Prostate gland (tissue), 2 donors: ENCODE measurements around the gene PRPH. TPM values are rescaled to one million over a fixed set of nuclear protein-coding genes. Genes with fewer than 3 reads are reported as not detected.
"Not testable (repeated sequence)": the region's sequence is repeated elsewhere in the genome, so short reads cannot be mapped to it uniquely, and the experiment has no call there.

Experiments
- DNase-seq: peaks from one replicate; pipeline ENCODE4 v3.0.0-alpha.2; 2019; ENCODE audit warnings: low spot score
- H3K27ac ChIP-seq, 2 donors: fragments of 200-600 bp; sonication (generic); 2 replicates each; pipeline ENCODE4 v1.5.1; 2017 to 2019
- H3K27me3 ChIP-seq: fragments of 200-600 bp; sonication (generic); replicated peaks from 2 replicates; pipeline ENCODE4 v1.5.1; 2019; ENCODE audit not compliant: insufficient read depth
- H3K36me3 ChIP-seq, 2 donors: fragments of 200-600 bp; sonication (generic); 1 replicate in 1 of 2; 2 replicates in 1 of 2; pipeline versions ENCODE4 v1.5.1 to v1.8.1; 2017 to 2019
- H3K4me1 ChIP-seq: fragments of 200-600 bp; sonication (generic); replicated peaks from 2 replicates; pipeline ENCODE4 v1.5.1; 2019
- H3K4me3 ChIP-seq, 2 donors: fragments of 200-600 bp; sonication (generic); 2 replicates each; pipeline ENCODE4 v1.5.1; 2017 to 2019
- H3K9me3 ChIP-seq: fragments of 200-600 bp; sonication (generic); 2 replicates; pipeline ENCODE4 v1.5.1; 2017
- POLR2A ChIP-seq: fragments of 450-650 bp; IDR thresholded peaks from one replicate; pipeline ENCODE4 v1.6.1; 2016; ENCODE audit warnings: antibody characterized with exemption, mild to moderate bottlenecking
- POLR2AphosphoS5 ChIP-seq: sonication (generic); formaldehyde crosslinking; IDR thresholded peaks from one replicate; pipeline ENCODE4 v1.6.1; 2017; ENCODE audit warnings: antibody characterized with exemption
- WGBS: methylation state at CpG from one replicate; pipeline ENCODE4 v1.1.5; 2018; 5-methylcytosine and 5-hydroxymethylcytosine counted together
- intact Hi-C: fragments of 100-400 bp; cut with DNase I; formaldehyde crosslinking; loops from one replicate; pipeline ENCODE4 v1.14.2; 2022
- total RNA-seq, 2 donors: library from RNA; depleted of rRNA; stranded (reverse); fragments of >200 nt; gene quantifications; one replicate each; pipeline ENCODE4 v1.1.0, GENCODE V29; 2016
- TF ChIP-seq, protein P1 (sequence below), 4 experiments: fragments of 200-600 bp in 2 of 4; fragments of 450-650 bp in 2 of 4; sonication (generic) in 2 of 4; IDR thresholded peaks; 1 replicate in 3 of 4; 2 replicates in 1 of 4; pipeline ENCODE4 v1.5.1; 2016 to 2019; ENCODE audit warnings: antibody characterized with exemption in 4 of 4, mild to moderate bottlenecking in 2 of 4, moderate library complexity in 2 of 4

Gene PRPH
- total RNA-seq, 2 donors from 2014 or later, result 1.4 to 11.4 TPM

- Histone ChIP-seq H3K4me1 (no peaks in the 10 kb centered on the region), H3K27ac (peak overlapping the region; percentile 78 to 82), H3K4me3 (peak overlapping the region; percentile 67 to 81), H3K9me3 (no peaks in the 10 kb centered on the region), H3K36me3 (peaks cover 0 to under 1% of the 10 kb centered on the region in 2 donors), H3K27me3 (no peaks in the 10 kb centered on the region)
- DNase-seq, result no peak
- TF ChIP-seq, protein P1, sequence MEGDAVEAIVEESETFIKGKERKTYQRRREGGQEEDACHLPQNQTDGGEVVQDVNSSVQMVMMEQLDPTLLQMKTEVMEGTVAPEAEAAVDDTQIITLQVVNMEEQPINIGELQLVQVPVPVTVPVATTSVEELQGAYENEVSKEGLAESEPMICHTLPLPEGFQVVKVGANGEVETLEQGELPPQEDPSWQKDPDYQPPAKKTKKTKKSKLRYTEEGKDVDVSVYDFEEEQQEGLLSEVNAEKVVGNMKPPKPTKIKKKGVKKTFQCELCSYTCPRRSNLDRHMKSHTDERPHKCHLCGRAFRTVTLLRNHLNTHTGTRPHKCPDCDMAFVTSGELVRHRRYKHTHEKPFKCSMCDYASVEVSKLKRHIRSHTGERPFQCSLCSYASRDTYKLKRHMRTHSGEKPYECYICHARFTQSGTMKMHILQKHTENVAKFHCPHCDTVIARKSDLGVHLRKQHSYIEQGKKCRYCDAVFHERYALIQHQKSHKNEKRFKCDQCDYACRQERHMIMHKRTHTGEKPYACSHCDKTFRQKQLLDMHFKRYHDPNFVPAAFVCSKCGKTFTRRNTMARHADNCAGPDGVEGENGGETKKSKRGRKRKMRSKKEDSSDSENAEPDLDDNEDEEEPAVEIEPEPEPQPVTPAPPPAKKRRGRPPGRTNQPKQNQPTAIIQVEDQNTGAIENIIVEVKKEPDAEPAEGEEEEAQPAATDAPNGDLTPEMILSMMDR (IDR thresholded peaks at IDR 0.05), result peak in 2 of 4 experiments; percentile 11 to 24
- peak; percentile 45 for TF ChIP-seq POLR2A
- TF ChIP-seq POLR2AphosphoS5, result no peak
- whole genome bisulfite sequencing, result 0% methylated on average over 13 of the region's 35 CpGs
- intact Hi-C loops, result no loop called here
Observed at GRCh38 chr12:49264466-49264872, 30.5 kb upstream of the PRPH start.

DNA sequence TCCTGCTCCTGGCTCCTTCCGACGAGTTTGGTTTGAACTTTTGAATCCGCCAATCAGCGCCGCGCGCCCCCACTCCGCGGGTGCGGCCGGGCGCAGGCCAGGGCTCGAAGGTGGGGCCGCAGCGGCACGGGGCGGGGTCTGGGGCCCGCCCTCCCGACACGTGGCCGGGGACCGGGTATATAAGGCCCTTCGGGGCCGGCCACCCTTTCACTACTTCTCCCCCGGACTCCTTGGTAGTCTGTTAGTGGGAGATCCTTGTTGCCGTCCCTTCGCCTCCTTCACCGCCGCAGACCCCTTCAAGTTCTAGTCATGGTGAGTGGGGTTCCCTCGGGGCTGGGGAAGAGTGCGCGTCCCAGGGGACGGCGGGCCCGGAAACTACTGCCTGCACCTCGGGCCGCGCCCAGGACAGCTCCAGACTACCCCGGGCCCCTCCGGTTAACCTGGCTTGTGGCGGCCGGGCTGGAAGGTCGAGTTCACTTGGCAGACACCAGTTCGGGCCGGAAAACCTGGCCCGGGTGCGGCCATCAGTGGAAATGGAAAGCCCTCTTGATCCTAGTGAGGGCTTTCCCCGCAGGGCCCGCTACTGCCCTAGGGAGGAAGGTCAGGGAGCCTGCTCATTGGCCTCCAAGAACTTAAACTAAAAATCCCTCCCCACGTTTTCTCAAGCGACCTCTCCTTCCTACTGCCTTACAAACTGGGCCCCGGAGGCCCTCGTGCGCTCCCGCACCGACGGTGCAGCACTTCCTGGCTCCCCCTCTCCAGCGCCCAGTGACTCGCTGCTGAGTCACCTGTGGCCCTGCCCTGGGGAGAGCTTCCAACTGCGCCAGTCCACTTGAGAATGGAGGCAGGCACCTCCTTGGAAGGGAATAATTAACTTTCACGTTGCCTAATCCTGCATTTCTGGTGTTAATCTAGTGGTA is 29.8 kb upstream of the PRPH start, which contains the start of gene TUBA1C:
Gene TUBA1C, plus strand, starts transcription at position 210 of the 920 bp plus-strand sequence. Its CDS starts 100 bp downstream, at position 310.
- Histone ChIP-seq H3K36me3 (peaks cover 0 to 7% of the 10 kb centered on the region in 2 donors), H3K4me3 (peak within 1 kb of the TSS; percentile 67 to 81), H3K9me3 (no peaks in the 10 kb centered on the region), H3K27ac (peak within 1 kb of the TSS; percentile 78 to 82), H3K4me1 (no peaks in the 10 kb centered on the region), H3K27me3 (no peaks in the 10 kb centered on the region)
- intact Hi-C loops, result no loop called here
- TF ChIP-seq, protein P1 (IDR thresholded peaks at IDR 0.05), result no peak
- TF ChIP-seq POLR2A (peak; percentile 64), POLR2AphosphoS5 (peak; percentile 54)
- 2% methylated on average over 60 of the region's 61 CpGs for WGBS
- peak; percentile 91 for DNase-seq

DNA sequence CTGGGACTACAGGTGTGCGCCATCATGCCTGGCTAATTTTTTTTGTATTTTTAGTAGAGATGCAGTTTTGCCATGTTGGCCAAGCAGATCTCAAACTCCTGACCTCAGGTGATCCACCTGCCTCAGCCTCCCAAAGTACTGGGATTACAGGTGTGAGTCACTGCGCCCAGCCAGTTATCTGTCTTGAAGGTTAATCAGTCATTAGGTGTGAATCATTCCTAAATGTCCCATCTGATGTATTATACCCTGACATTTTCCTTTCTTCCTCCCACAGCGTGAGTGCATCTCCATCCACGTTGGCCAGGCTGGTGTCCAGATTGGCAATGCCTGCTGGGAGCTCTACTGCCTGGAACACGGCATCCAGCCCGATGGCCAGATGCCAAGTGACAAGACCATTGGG is 25.8 kb upstream of the PRPH start:
- intact Hi-C loops, H3K9me3 ChIP-seq, H3K4me3 ChIP-seq, H3K27ac ChIP-seq, H3K4me1 ChIP-seq, H3K27me3 ChIP-seq, DNase-seq: not testable (repeated sequence)
- 75% methylated on average over 6 of the region's 6 CpGs for WGBS
- peaks cover 0 to 22% of the 10 kb centered on the region in 2 donors for H3K36me3 ChIP-seq

DNA sequence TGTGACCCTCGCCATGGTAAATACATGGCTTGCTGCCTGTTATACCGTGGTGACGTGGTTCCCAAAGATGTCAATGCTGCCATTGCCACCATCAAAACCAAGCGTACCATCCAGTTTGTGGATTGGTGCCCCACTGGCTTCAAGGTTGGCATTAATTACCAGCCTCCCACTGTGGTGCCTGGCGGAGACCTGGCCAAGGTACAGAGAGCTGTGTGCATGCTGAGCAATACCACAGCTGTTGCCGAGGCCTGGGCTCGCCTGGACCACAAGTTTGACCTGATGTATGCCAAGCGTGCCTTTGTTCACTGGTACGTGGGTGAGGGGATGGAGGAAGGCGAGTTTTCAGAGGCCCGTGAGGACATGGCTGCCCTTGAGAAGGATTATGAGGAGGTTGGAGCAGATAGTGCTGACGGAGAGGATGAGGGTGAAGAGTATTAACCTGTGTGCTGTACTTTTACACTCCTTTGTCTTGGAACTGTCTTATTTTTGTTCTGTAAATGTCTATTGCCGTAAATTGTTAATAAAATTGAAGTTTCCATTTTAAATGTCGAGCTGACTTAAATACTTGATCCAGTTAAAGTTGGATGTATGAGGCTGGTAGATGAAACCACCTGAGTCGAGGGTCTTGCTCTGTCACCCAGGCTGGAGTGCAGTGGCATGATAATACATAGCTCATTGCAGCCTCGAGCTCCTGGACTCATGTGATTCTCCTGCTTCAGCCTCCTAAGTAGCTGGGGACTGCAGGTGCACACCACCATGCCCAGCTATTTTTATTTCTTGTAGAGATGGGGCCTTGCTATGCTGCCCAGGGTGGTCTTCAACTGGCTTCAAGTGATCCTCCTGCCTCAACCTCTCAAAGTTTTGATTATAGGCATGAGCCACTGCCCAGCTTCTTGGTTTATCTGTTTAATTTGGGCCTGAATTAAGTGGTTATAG is 21.9 kb upstream of the PRPH start:
- Histone ChIP-seq H3K4me1 (no peaks in the 10 kb centered on the region), H3K36me3 (peaks cover 0 to 22% of the 10 kb centered on the region in 2 donors), H3K9me3 (no peaks in the 10 kb centered on the region), H3K27me3 (no peaks in the 10 kb centered on the region), H3K4me3 (no peak overlapping the region), H3K27ac (no peak overlapping the region)
- TF ChIP-seq POLR2A (no peak), POLR2AphosphoS5 (no peak)
- TF ChIP-seq, protein P1 (IDR thresholded peaks at IDR 0.05), result no peak
- 94% methylated on average over 13 of the region's 16 CpGs for WGBS
- DNase-seq, result no peak
- intact Hi-C loops, result no loop called here
